Ovary (tissue), 3 donors: ENCODE data around the gene ATP6AP1.

ENCODE experiments used
- CTCF ChIP-seq, 3 donors: fragments of 450-650 bp in 2 of 3; fragments of 200-600 bp in 1 of 3; IDR thresholded peaks; one replicate each; pipeline versions ENCODE4 v1.5.1 to v1.8.0; 2016 to 2022; ENCODE audit warnings: antibody characterized with exemption in 3 of 3, mild to moderate bottlenecking in 1 of 3
- POLR2A ChIP-seq: fragments of 450-650 bp; IDR thresholded peaks from one replicate; pipeline ENCODE4 v1.6.1; 2017; ENCODE audit warnings: antibody characterized with exemption, mild to moderate bottlenecking, moderate library complexity
- donor health status: DM: no; HTN: no; CAD: no.

GRCh38 chrX:154458954-154459778, 30.7 kb downstream of the ATP6AP1 start:
- no peak for TF ChIP-seq CTCF (IDR thresholded peaks at IDR 0.05)
- no peak for TF ChIP-seq POLR2A
